ENCODE data around the gene ASPG. TPM values are rescaled to one million over a fixed set of nuclear protein-coding genes. Genes with fewer than 3 reads are reported as not detected.

ASPG gene
- total RNA-seq, 3 donors from 2014 or later (not counting 1 experiment from before 2014, with no cell fraction given): not detected

- intact Hi-C loops (cut with micrococcal nuclease): no loop called here
- peaks cover 9% of the 10 kb centered on the region for H3K36me3 Mint-ChIP-seq
- peaks cover 5 to 9% of the 10 kb centered on the region in 2 donors for H3K9me3 Mint-ChIP-seq
- DNase-seq (no peak), ATAC-seq (no peak)
- Histone ChIP-seq H3K9me3 (ENCODE audit: control insufficient read depth, insufficient read depth, low read length) (peaks cover 11% of the 10 kb centered on the region), H3K27me3 (ENCODE audit: control insufficient read depth, insufficient read depth, low read length) (peaks cover 2% of the 10 kb centered on the region), H3K36me3 (ENCODE audit: control insufficient read depth, insufficient read depth, low read length) (no peaks in the 10 kb centered on the region), H3K4me3 (ENCODE audit: low read length) (no peak overlapping the region), H3K27ac (ENCODE audit: low read length) (no peak overlapping the region), H3K4me1 (ENCODE audit: control insufficient read depth, insufficient read depth, low read length) (no peaks in the 10 kb centered on the region)
- peaks cover 34 to 38% of the 10 kb centered on the region in 2 donors for H3K27me3 Mint-ChIP-seq (ENCODE audit: low read depth in 2 of 2)
- H3K4me3 Mint-ChIP-seq: no peak overlapping the region
- no CpG with 5 or more reads among the region's 1 CpG for WGBS (ENCODE audit: insufficient coverage)
- H3K4me1 Mint-ChIP-seq: peaks cover 0 to 5% of the 10 kb centered on the region in 2 donors
- no peak for TF ChIP-seq CTCF (IDR thresholded peaks at IDR 0.05)
- H3K27ac Mint-ChIP-seq: no peak overlapping the region
Measured at GRCh38 chr14:104129556-104129955, 44.1 kb downstream of the ASPG start.

- Histone ChIP-seq H3K4me3 (ENCODE audit: low read length) (no peak overlapping the region), H3K27me3 (ENCODE audit: control insufficient read depth, insufficient read depth, low read length) (peaks cover 10% of the 10 kb centered on the region), H3K36me3 (ENCODE audit: control insufficient read depth, insufficient read depth, low read length) (no peaks in the 10 kb centered on the region), H3K4me1 (ENCODE audit: control insufficient read depth, insufficient read depth, low read length) (no peaks in the 10 kb centered on the region), H3K27ac (ENCODE audit: low read length) (no peak overlapping the region), H3K9me3 (ENCODE audit: control insufficient read depth, insufficient read depth, low read length) (peaks cover 11% of the 10 kb centered on the region)
- WGBS (ENCODE audit: insufficient coverage): 33% methylated on average over 11 of the region's 11 CpGs
- peak in 1 of 3 donors; percentile 43 for ATAC-seq
- Mint-ChIP-seq H3K4me1 (peaks cover 0 to 5% of the 10 kb centered on the region in 2 donors), H3K27me3 (ENCODE audit: low read depth in 2 of 2) (peaks cover 25 to 46% of the 10 kb centered on the region in 2 donors), H3K27ac (no peak overlapping the region), H3K36me3 (peaks cover 9% of the 10 kb centered on the region), H3K9me3 (peaks cover 2 to 9% of the 10 kb centered on the region in 2 donors), H3K4me3 (no peak overlapping the region)
- intact Hi-C loops (cut with micrococcal nuclease): loop anchor here (2.0 kb wide), 1 partner anchor 52 kb away; no protein-coding TSS in a partner anchor
- TF ChIP-seq CTCF (IDR thresholded peaks at IDR 0.05): peak; percentile 16
- peak in 1 of 2 donors; percentile 28 for DNase-seq
Measured at GRCh38 chr14:104130974-104131651, 45.6 kb downstream of the ASPG start.

- no peak overlapping the region for H3K4me3 Mint-ChIP-seq
- no peak overlapping the region for H3K27ac Mint-ChIP-seq
- peaks cover 9% of the 10 kb centered on the region for H3K36me3 Mint-ChIP-seq
- peaks cover 14 to 46% of the 10 kb centered on the region in 2 donors for H3K27me3 Mint-ChIP-seq (ENCODE audit: low read depth in 2 of 2)
- peaks cover 6% of the 10 kb centered on the region for H3K4me1 ChIP-seq (ENCODE audit: control insufficient read depth, insufficient read depth, low read length)
- intact Hi-C loops (cut with micrococcal nuclease): loop anchor here (2.0 kb wide), 1 partner anchor 53 kb away; no protein-coding TSS in a partner anchor
- no peaks in the 10 kb centered on the region for H3K36me3 ChIP-seq (ENCODE audit: control insufficient read depth, insufficient read depth, low read length)
- peaks cover 16% of the 10 kb centered on the region for H3K27me3 ChIP-seq (ENCODE audit: control insufficient read depth, insufficient read depth, low read length)
- H3K4me3 ChIP-seq (ENCODE audit: low read length): no peak overlapping the region
- H3K9me3 Mint-ChIP-seq: peaks cover 2 to 9% of the 10 kb centered on the region in 2 donors
- H3K27ac ChIP-seq (ENCODE audit: low read length): no peak overlapping the region
- TF ChIP-seq CTCF (IDR thresholded peaks at IDR 0.05): no peak
- H3K9me3 ChIP-seq (ENCODE audit: control insufficient read depth, insufficient read depth, low read length): peaks cover 11% of the 10 kb centered on the region
- ATAC-seq (no peak), DNase-seq (no peak)
- WGBS (ENCODE audit: insufficient coverage): 72% methylated on average over 23 of the region's 23 CpGs
- peaks cover 0 to 5% of the 10 kb centered on the region in 2 donors for H3K4me1 Mint-ChIP-seq
Measured at GRCh38 chr14:104131968-104132732, 46.6 kb downstream of the ASPG start.
